Stimulated activated CD8-positive, alpha-beta memory T cell treated with anti-CD3 and anti-CD28 coated beads, Interleukin-2, amount 100 ng/mL, for 1 hour (primary cell): ENCODE results near the gene ASB7.

Experiments
- DNase-seq, 2 donors: peaks; one replicate each; pipeline ENCODE4 v3.0.0-alpha.2; 2020; ENCODE audit warnings: low read depth in 2 of 2

ASB7 gene

DNA sequence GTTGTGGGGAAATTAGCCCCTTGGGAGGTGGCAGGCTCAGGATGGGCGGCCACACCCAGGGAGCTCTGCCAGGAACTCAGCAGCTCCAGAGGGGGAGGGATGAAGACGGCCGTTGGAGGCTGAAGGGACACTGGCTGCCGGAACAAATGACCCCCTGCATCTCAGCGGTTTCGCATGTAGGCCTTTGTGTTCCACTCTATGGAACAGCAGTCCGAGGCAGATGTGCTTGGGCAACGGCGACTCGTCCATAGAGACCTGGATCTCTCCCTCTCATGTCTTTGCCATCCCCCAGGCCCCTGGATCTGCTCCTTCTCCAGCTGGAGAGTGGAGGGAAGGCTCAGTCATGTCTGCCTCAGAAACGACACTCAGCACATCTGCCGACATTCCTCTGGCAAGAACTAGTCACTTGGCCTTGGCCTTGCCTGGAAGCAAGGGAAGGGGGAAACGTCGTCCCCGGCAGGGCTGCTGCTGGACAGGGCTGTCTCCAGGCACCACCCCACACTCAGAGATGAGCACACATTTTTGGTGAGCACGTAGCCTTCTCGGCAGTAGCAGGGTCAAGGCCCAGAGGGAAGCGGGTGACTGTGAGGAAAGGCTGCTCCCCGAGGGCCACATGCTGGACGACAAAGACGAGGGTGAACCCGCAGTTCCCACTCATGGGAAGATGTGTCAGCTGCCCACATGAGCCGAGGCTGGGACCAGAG lies 83.8 kb downstream of the ASB7 start:
- no peak for DNase-seq

DNA sequence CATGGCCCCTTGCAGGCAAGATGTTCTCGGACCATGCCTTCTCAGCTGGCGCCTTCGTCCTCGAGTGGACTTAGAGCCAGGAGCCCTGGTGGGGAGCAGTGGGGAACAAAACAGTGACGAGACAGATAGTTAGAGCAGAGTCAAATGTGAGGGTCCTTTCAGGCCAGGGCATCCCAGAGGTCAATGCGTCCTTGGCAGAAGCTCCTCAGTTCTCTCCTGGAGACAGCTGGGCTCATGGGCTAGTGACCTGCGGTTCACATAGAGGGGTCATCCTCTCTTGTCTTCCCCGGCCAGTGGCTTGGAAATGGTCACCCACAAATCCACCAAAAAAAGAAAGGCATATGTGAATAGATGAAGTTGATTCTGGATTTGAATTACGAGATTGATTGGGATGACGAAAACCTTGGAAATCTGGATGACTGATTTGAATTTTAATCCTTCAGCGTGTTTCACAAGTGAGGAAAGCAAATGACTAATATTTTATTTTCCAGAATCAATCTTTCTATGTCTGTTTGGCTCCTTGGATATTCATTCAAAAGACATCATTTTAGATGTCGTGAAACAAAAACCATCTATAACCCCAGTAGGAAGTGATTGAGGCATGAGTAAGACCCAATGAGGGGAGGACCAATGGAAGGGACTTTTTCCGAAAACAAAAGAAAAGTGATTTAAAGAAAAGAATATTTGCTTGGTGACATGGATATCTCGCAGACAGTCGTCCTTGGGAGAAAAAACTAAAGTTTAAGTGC lies 84.5 kb downstream of the ASB7 start:
- DNase-seq, result no peak

DNA sequence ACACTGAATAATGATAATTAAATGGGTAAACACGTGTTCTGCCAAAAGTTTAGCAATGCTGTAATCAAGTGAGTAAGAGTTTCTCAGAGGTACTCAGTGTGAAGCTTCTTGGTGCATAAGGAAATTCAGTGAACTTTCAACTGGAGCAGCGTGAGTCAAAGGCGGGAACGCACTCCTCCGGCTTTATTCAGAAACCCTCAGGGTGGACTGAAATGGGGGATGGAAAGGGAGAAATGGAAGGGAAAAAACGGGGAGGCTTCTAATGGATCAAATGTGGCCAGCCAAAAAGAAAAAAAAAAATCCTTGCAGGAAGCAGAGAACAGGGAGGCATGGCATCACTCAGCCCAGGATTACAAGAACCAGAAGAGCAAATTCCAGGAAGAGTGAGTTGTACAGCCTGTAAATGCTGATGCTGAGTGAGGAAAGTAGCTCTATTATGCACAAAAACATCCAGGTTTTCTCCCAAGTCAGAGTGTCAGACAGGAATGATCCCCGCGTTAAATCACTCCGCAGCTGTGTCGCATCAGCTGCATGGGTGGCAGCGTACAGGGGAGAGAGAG lies 85.3 kb downstream of the ASB7 start:
- DNase-seq, result no peak

DNA sequence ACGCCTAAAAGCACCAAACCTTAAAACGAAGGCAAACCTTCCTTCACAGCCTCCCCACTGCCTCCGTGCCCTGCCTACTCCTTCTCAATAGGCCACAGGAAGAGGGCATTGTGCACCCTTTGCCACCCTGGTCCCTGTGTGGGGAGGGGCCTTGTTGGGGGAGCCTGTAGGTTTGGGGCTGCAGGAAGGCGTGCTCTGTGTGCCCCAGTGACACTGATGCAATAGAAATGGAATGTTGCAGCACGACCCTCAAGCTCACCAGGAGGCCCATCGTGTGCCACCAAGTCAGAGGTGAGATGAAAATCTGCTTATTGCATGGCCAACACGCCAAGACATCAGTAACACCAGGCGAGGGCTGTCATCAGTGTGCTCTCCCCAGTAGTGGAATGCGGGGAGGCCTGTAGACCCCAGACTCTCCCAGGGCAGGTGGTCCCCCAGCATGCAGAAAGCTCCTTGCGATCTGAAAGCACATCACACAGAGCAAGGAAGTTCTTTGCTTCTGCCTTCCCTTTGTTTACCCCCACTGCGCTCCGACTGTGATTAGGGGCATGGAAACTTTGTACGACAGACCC lies 86.2 kb downstream of the ASB7 start:
- no peak for DNase-seq

DNA sequence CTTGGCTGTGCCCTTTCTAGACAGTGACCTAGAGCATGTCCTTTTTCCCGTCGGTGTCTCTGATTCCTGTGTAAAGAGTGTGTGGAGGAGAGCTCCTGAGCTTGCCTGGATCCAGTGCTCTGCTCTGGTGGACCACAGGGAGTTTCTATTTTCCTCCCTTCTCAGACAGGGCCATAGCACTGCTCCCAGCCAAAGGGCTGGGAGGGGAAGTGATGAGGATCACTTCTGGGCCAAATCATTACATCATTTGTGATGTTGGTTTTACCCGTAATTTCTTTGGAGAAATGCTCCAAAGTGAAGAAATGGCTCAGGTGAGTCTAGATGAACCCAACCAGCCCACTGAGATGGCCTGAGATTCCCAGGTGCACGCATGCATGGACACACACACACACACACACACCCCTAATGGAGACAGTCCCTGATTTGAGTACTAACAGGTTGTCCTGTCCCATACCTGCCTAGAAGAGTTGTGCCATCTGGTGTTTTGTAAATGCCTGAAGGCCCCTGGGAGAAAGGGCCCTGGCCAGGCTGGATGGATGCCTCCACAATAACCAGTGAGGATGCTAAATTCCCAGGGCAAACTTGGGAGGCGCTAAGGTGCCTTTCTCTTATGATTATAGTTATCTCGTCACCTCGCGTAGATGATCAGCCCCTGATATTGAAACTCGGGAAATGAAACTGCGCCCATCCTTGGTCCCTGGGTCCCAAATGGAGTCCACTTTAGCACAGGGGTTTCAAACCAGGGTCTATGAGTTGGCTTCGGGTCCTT lies 86.9 kb downstream of the ASB7 start:
- DNase-seq, result no peak

DNA sequence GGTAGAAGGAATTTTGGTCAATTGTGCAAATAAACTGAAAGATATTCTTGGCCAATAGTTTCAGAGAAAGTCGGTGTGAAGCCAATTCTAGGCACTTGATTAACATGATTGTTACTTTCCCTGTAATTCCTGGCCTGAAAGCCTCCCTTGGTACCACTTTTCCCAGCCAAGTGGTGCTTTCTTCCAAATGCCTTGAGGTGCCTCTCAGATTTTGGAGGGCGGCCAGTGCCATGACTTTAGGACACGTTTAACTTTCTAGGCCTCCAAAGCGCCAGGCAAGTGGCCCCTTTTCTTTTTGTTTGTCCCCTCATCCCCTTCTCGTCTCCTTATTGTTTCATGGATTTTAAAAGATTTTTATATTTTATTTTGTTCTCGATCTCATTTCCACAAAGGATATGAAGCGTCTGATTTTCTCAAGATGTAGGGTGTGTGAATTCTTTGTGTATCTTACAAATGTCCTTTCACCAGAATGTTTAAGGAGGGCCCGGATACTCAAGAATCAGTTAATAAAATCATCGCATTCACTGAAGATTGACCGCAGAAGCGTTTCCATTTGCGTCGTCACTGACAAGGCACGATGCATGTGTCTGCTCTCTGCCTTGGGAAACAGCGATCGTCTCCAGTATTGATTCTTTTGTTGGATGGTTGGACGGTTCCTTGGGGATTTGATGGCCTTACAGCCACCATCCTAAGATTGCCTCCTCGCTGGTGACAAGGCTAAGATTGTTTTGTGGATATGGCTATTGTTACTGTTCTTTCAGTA lies 87.8 kb downstream of the ASB7 start:
- DNase-seq, result no peak

DNA sequence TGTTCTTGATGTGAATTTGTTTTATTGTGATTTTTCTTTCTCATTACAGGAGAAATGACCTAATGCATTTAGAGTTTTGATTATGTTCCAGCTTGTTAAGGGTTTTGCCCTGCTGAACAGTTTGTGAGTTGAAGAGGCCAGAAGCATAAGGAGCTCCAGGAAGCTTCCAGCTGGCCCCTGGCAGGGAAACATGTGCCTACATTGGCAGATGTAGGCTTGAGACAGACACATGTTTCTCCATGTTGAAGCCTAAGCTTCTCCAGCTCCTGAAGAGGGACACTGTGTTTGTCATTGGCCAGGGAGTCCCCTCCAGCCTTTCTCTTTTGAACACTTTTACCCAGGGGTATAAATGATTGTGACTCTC lies 88.4 kb downstream of the ASB7 start:
- no peak for DNase-seq

DNA sequence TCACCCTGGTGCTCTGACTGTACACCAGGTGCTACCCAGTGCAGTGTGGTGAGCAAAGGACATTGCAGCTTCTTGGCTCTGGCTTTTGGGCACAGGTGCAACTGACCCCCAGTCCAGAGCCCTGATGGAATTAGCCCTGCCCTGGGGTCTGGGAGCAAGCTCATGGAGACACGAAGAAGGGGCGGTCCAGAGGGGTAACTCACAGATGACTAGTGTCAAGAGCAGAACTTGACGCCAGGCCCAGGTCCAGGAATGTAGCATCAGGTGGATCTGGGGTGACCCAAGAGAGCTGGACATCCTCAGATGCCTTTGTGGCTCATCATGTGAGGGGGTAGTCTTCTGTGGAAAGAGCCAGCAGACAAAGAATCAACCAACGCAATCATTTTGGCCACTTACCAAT lies 88.9 kb downstream of the ASB7 start:
- no peak for DNase-seq

DNA sequence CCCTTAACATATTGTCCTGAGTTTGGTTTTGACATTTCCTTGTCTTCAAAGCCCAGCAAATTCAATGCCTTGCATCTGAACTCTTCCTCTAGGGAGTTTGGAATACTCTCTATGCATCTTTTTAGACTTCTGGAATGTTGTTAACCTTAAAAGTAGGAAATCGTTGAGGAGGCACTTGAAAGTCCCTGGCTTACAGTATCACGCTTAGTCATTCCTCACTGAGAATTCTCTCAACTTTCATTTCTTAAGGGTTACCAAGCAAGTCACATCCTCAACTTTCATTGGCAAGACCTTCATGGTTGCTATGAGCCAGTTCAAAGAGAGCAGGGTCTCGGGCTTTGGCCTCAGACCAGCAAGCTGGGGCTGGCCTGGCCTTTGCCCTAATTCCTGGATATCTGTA lies 89.9 kb downstream of the ASB7 start:
- no peak for DNase-seq

DNA sequence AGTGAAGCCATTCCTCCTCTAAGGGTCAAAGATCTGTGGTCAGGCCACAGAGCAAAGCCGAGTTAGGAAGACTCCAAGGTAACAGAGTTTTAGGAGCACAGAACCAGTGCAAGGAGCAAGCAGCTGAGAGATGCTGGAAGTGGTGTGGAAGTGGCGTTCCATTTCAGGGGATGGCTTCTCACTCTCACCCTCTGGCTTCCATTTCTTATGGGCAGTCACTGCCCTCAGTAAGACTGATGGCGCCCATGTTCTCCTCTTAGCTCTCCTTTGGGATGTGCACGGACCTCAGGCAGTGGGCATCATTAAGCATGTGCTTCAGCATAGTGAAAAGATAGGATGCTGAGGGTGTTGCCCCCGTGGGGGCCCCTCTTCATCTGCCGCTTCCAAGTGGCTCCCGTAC lies 90.3 kb downstream of the ASB7 start:
- DNase-seq, result no peak

DNA sequence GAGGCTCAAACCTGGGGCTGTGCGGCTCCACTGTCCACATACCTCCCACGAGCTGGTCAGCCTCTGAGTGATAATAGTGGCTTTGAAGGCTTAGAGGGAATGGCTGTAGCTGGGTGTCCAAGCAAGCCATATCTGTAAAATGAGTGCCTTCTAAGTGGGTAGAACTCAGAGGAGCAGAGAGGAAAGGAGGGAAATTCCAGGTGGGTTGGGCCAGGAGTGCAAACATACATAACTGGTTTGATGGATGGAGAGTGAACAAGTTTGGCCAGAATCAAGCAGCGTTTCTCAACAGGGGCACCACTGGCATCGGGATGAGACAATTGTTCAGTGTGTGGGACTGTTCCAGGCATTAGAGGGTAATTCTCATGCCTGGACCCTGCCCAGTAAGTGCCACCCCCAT lies 91.1 kb downstream of the ASB7 start:
- no peak for DNase-seq

DNA sequence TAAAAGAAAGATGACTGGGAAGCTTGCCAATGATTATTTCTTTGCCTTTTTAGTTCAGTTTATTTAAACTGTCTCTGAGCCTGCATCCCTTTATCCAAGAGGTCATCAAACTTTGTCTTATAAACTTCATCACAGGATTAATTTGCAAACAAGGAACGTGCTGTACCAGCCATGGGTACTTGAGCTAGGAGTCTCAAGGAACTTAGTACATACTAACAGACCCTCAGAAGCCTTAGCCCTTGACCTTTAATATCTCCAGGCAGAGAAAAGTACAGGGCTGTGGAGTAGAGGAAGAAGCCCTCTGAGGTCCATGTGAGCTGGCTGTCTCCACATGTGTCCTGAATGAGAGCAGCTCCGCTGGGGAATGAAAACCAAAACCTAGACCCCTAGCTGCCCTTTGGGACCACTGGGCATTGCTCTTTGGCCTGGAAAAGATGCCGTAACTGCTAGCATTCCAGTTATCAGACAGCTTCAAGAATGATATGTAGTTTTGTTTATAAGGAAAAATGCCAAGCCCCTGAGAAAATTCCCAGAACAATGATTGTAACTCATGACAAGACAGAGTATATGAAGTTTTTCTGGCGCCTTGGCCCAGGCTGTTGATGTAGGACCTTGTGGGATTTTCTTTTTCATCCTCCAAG lies 92.1 kb downstream of the ASB7 start:
- DNase-seq, result no peak

DNA sequence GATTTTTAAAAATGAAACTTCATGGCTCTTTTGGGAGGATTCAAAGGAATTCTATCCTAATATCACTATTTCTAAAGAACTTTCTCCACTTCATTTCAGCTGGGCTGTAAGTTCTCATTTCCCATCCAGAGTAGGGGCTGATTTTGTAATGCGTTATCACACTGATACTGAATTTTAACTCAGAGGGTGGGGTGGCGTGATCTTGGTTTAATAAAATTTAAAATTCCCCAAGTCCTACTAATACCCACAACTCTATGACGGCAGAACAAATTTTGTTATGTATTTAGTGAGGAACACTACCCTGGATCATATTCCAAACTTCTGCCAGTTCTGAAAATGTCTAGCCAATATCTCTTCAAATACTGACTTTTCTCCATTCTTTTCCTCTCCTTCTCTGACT lies 92.7 kb downstream of the ASB7 start:
- DNase-seq, result no peak

DNA sequence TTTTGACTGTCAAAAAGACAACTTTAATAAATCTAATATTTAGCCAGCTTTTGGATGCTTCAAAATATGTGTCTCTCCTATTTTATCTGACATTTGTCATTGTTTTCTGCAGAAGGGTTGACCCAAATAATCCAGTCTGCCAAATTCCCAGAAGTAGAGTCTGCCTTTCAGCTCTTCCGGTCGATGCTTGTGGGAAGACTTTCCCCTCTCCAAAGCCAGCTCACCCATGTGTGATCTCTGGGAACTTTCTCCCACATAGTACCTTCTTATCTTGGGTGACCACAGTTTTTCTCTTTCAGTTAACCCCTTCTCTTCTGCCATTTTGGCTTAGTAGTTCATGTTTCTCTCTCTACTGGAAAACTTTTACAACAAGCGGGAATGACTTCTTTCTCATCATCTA lies 94.1 kb downstream of the ASB7 start:
- DNase-seq, result no peak
